ENCODE results near the gene IFIH1. TPM values are rescaled to one million over a fixed set of nuclear protein-coding genes. Genes with fewer than 3 reads are reported as not detected.

Gene IFIH1
- total and polyA plus RNA-seq, 2 of the 8 experiments (the other 6 are each of a cell fraction or from before 2014, with no cell fraction given), result 0.32 to 2.0 TPM

GRCh38 chr2:162244541-162245031 lies 73.9 kb downstream of the IFIH1 start:
- no peak for FAIRE-seq
- no peak overlapping the region for H3K14ac ChIP-seq (ENCODE audit: insufficient read length)

More at GRCh38 chr2:162244541-162245031, 73.9 kb downstream of the IFIH1 start:
- no peaks in the 10 kb centered on the region for H4K20me1 ChIP-seq (replicated peaks in 1 of 2; ENCODE audit: control insufficient read depth in 1 of 2, insufficient read depth in 2 of 2, low read length in 2 of 2)
- no peak overlapping the region for H2BK120ac ChIP-seq (replicated peaks; ENCODE audit: low read depth, low read length)
- no peak overlapping the region for H3K23ac ChIP-seq (ENCODE audit: insufficient read length)
- H2AK5ac ChIP-seq (ENCODE audit: low read depth, low read length), result no peak overlapping the region
- H3K4me2 ChIP-seq (ENCODE audit: insufficient read depth in 1 of 2, low read depth in 2 of 2, low read length in 2 of 2), result no peak overlapping the region
- no peaks in the 10 kb centered on the region for H3K23me2 ChIP-seq (ENCODE audit: low read depth, low read length)
- 98% methylated on average over 2 of the region's 2 CpGs; no CpG with 5 or more reads in 1 of the 2 experiments for WGBS, 2 experiments (ENCODE audit: extremely low coverage in 1 of 2, insufficient coverage in 1 of 2, insufficient read length in 1 of 2, insufficient replicate concordance in 2 of 2, low coverage in 1 of 2, low lambda C conversion rate in 2 of 2, missing lambda C conversion rate in 1 of 2)
- no peak overlapping the region for H3K56ac ChIP-seq (replicated peaks; ENCODE audit: insufficient read length, low read depth, low read length)
- H2AFZ ChIP-seq (ENCODE audit: low read length), result 0 out of 2 replicates have a peak overlapping the region, but pooled peaks have one; percentile 26
- H3K9me3 ChIP-seq (ENCODE audit: insufficient read depth in 2 of 2, low read depth in 1 of 2, low read length in 1 of 2), result no peaks in the 10 kb centered on the region
- peaks cover 0 to 1% (median 0%) of the 10 kb centered on the region in 4 experiments; a peak in 1 of 7 replicates for H3K27me3 ChIP-seq (replicated peaks in 1 of 4; ENCODE audit: control insufficient read depth in 3 of 4, extremely low read depth in 1 of 4, insufficient read depth in 3 of 4, low read length in 3 of 4)
- H4K5ac ChIP-seq (ENCODE audit: insufficient read length, low read depth, low read length), result no peak overlapping the region
- ChIA-PET POLR2A (ENCODE audit: partially characterized antibody) (no interaction called here), CTCF (ENCODE audit: partially characterized antibody) (interaction anchor here (0.6 to 0.9 kb wide), 2 partner anchors 23 to 1965 kb away, joined by 3 read pairs; no protein-coding TSS in a partner anchor)
- no peak for DNase-seq (ENCODE audit: low read depth in 1 of 2, low spot score in 2 of 2)
- no peak overlapping the region for H2BK15ac ChIP-seq (ENCODE audit: low read length)
- no peak overlapping the region for H2BK20ac ChIP-seq (ENCODE audit: low read length)
- no peak overlapping the region for H2BK12ac ChIP-seq (ENCODE audit: low read depth, low read length)
- no peak overlapping the region for H3K4me3 ChIP-seq (ENCODE audit: extremely low read depth in 1 of 4, insufficient read depth in 2 of 4, low read depth in 3 of 4, low read length in 4 of 4)
- no peak overlapping the region for H3K18ac ChIP-seq (ENCODE audit: extremely low read depth, low read length)
- no peaks in the 10 kb centered on the region for H3K79me2 ChIP-seq (ENCODE audit: control insufficient read depth in 1 of 2, insufficient read depth in 2 of 2, low read length in 2 of 2)
- H3K4me1 ChIP-seq (replicated peaks in 1 of 4; ENCODE audit: control insufficient read depth in 3 of 4, insufficient read depth in 4 of 4, low read length in 3 of 4), result no peaks in the 10 kb centered on the region
- no peak overlapping the region for H4K8ac ChIP-seq (ENCODE audit: extremely low read depth, insufficient read depth, low read length)
- no peaks in the 10 kb centered on the region for H3K36me3 ChIP-seq (ENCODE audit: control insufficient read depth in 2 of 4, insufficient read depth in 4 of 4, low read length in 3 of 4)
- no peak overlapping the region for H4K91ac ChIP-seq (replicated peaks; ENCODE audit: insufficient read length, low read length)
- no peak overlapping the region for H3K9ac ChIP-seq (replicated peaks in 1 of 4; ENCODE audit: extremely low read depth in 1 of 4, low read depth in 3 of 4, low read length in 3 of 4)
- no peaks in the 10 kb centered on the region for H3K79me1 ChIP-seq (ENCODE audit: low read depth, low read length)
- H2BK5ac ChIP-seq (ENCODE audit: low read depth, low read length), result no peak overlapping the region
- TF ChIP-seq TAF1 (IDR thresholded peaks at IDR 0.05; ENCODE audit: low read depth, low read length) (no peak), EP300 (IDR thresholded peaks at IDR 0.05; ENCODE audit: borderline replicate concordance in 1 of 2, low read depth in 2 of 2, low read length in 2 of 2) (no peak), E2F6 (IDR thresholded peaks at IDR 0.05) (no peak), CEBPB (IDR thresholded peaks at IDR 0.05; ENCODE audit: low read depth, low read length) (no peak), BRCA1 (IDR thresholded peaks at IDR 0.05; ENCODE audit: low read depth, low read length) (no peak), RBBP5 (IDR thresholded peaks at IDR 0.05; ENCODE audit: borderline replicate concordance, low read depth, low read length) (no peak)
- no peak overlapping the region for H3K27ac ChIP-seq (ENCODE audit: low read depth, low read length)
- H3K4ac ChIP-seq (replicated peaks; ENCODE audit: insufficient read length, low read depth, low read length), result no peak overlapping the region

Data from H1 (cell line).